WI38 (cell line): ENCODE results near the gene NHLRC4.

Source experiments
- H3K4me3 ChIP-seq: 2 replicates; pipeline ENCODE4 v1.5.1; 2011; ENCODE audit warnings: low read depth, mild to moderate bottlenecking, control low read depth, low read length
- CTCF ChIP-seq: IDR thresholded peaks from 2 replicates; pipeline ENCODE4 v1.5.1; 2012; ENCODE audit warnings: low read depth, mild to moderate bottlenecking, control low read depth, low read length

Gene NHLRC4

GRCh38 chr16:580141-580945 is 13.5 kb downstream of the NHLRC4 start:
- H3K4me3 ChIP-seq, result no peak overlapping the region
- no peak for TF ChIP-seq CTCF

GRCh38 chr16:580946-581498 is 14.2 kb downstream of the NHLRC4 start:
- no peak overlapping the region for H3K4me3 ChIP-seq
- TF ChIP-seq CTCF, result no peak

- no peak overlapping the region for H3K4me3 ChIP-seq
- TF ChIP-seq CTCF, result no peak
Measured at GRCh38 chr16:582218-582613, 15.4 kb downstream of the NHLRC4 start.

GRCh38 chr16:582614-583331 is 16.0 kb downstream of the NHLRC4 start:
- no peak for TF ChIP-seq CTCF

GRCh38 chr16:583470-583814 is 16.6 kb downstream of the NHLRC4 start:
- TF ChIP-seq CTCF, result no peak
- no peak overlapping the region for H3K4me3 ChIP-seq

More at GRCh38 chr16:582614-583331, 16.0 kb downstream of the NHLRC4 start:
- H3K4me3 ChIP-seq, result no peak overlapping the region

- no peak for TF ChIP-seq CTCF
- H3K4me3 ChIP-seq, result no peak overlapping the region
Measured at GRCh38 chr16:583815-584591, 17.2 kb downstream of the NHLRC4 start.
